Effector memory CD8-positive, alpha-beta T cell (primary cell): ENCODE results near the gene ERICH4.
"Not testable (repeated sequence)": the region's sequence is repeated elsewhere in the genome, so short reads cannot be mapped to it uniquely, and the experiment has no call there.

Experiments
- ATAC-seq: fragments of 150-1000 bp; cut with Tn5 transposase; replicated peaks from 2 replicates; pipeline ENCODE4 v1.10.0; 2021; ENCODE audit warnings: mild to moderate bottlenecking, moderate library complexity
- DNase-seq, 3 experiments: peaks; one replicate each; pipeline ENCODE4 v3.0.0; 2021
- H3K27ac Mint-ChIP-seq, 2 donors: one replicate each; pipeline ENCODE4 v1.8.0; 2022; ENCODE audit warnings: mild to moderate bottlenecking in 2 of 2, mixed read lengths in 2 of 2, moderate library complexity in 2 of 2
- H3K27me3 Mint-ChIP-seq, 2 donors: one replicate each; pipeline ENCODE4 v1.8.0; 2022; ENCODE audit warnings: mixed read lengths in 2 of 2
- H3K36me3 Mint-ChIP-seq: one replicate; pipeline ENCODE4 v1.8.0; 2022; ENCODE audit warnings: mild to moderate bottlenecking, moderate library complexity, mixed read lengths; ENCODE audit not compliant: insufficient read depth
- H3K4me1 Mint-ChIP-seq, 2 donors: one replicate each; pipeline ENCODE4 v1.8.0; 2022; ENCODE audit warnings: low read depth in 2 of 2, mixed read lengths in 2 of 2
- H3K4me3 Mint-ChIP-seq, 2 donors: one replicate each; pipeline ENCODE4 v1.8.0; 2022; ENCODE audit warnings: mild to moderate bottlenecking in 2 of 2, mixed read lengths in 2 of 2, moderate library complexity in 2 of 2
- H3K9me3 Mint-ChIP-seq, 2 donors: one replicate each; pipeline ENCODE4 v1.8.0; 2022; ENCODE audit warnings: mixed read lengths in 2 of 2

ERICH4 gene

DNA sequence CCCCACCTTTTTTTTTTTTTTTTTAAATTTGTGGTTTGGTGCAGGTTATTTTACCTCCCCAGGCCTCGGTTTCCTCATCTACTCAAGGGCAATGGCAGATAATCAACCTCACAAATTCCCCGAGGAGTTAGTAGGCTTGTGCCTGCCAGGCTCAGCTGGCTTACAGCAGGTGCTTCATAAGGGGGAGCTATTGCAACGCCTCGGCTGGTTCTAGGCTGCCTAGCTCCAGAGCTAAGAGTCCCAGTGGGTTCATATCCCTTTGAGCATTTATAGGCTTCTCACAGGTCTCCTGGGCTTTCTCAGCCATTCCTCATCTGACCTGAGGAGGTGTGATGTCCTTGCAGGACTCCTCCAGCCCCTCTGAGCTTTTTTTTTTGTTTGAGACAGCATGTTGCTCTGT, 34.7 kb upstream of the ERICH4 start:
- H3K27me3 Mint-ChIP-seq, result no peaks in the 10 kb centered on the region
- DNase-seq (no peak), ATAC-seq (no peak)
- no peaks in the 10 kb centered on the region for H3K9me3 Mint-ChIP-seq
- H3K36me3 Mint-ChIP-seq, result peaks cover 10% of the 10 kb centered on the region
- peaks cover 21 to 24% of the 10 kb centered on the region in 2 donors for H3K4me1 Mint-ChIP-seq
- H3K27ac Mint-ChIP-seq, result no peak overlapping the region
- H3K4me3 Mint-ChIP-seq, result no peak overlapping the region

DNA sequence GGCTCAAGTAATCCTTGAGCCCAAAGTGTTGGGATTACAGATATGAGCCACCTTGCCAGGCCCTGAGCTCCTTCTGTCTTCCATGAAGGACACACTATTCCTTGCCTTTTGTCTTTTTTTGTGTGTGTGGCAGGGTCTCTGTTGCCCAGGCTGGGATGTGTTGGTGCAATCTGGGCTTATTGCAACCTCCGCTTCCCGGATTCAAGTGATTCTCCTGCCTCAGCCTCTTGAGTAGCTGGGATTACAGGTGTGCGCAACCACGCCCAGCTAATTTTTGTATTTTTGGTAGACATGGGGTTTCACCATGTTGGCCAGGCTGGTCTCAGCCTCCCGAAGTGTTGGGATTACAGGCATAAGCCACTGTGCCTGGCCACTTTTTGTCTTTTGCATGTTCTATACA, 34.1 kb upstream of the ERICH4 start:
- Mint-ChIP-seq H3K36me3 (peaks cover 11% of the 10 kb centered on the region), H3K27ac (peak overlapping the region; percentile 54 to 58), H3K4me1 (peaks cover 17 to 26% of the 10 kb centered on the region in 2 donors)
- not testable (repeated sequence) for H3K27me3 Mint-ChIP-seq, H3K4me3 Mint-ChIP-seq, ATAC-seq, DNase-seq, H3K9me3 Mint-ChIP-seq

DNA sequence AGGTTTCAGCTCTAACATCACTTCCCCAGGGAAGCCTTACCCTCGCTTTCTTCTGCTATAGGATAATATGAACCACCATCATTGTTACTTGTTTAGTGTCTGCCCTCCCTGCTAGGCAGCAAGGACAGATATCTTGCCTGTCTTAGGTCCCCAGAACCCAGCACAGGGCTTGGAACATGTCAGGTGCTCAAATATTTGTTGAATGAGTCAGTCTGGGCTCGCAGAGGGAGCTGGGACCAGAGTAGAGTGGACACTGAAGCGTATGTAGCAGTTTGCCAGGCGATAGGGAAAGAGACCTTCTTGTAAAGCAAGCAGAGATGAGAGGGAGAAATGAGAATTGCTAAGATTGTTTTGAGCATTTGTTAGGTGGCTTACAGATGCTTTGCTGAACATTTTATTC, 33.7 kb upstream of the ERICH4 start:
- ATAC-seq (no peak), DNase-seq (no peak)
- peaks cover 10% of the 10 kb centered on the region for H3K36me3 Mint-ChIP-seq
- peak overlapping the region; percentile 54 to 58 for H3K27ac Mint-ChIP-seq
- no peaks in the 10 kb centered on the region for H3K9me3 Mint-ChIP-seq
- no peaks in the 10 kb centered on the region for H3K27me3 Mint-ChIP-seq
- H3K4me3 Mint-ChIP-seq, result peak overlapping the region in 1 of 2 donors; percentile 28
- peaks cover 17 to 26% of the 10 kb centered on the region in 2 donors for H3K4me1 Mint-ChIP-seq

DNA sequence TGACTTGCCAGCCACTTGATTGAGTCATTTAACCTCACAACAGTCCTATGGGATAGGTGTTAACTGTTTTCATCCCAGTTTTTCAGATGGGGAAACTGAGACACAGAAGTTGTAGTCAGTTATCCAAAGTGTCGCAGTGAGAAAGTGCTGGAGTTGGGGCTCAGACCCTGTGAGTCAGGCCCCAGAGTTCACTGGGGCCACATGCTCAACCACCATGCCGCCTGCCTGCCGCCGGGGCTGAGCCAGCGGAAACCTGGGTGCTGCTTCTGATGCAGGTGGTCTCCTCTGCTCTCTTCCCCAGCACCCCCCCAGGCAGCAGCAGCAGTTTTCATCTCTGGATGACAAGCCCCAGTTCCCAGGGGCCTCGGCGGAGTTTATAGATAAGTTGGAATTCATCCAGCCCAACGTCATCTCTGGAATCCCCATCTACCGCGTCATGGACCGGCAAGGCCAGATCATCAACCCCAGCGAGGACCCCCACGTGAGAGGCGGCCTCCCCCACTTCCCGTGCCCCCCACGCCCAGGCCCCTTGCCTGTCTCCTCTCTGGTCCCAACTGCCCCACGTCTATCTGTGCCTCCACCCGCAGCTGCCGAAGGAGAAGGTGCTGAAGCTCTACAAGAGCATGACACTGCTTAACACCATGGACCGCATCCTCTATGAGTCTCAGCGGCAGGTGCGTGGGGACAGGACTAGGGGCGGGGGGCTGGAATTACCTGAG, 32.5 kb upstream of the ERICH4 start:
- Mint-ChIP-seq H3K9me3 (no peaks in the 10 kb centered on the region), H3K27me3 (no peaks in the 10 kb centered on the region), H3K36me3 (peaks cover 16% of the 10 kb centered on the region), H3K27ac (no peak overlapping the region), H3K4me3 (no peak overlapping the region), H3K4me1 (peaks cover 17 to 29% of the 10 kb centered on the region in 2 donors)
- ATAC-seq, result no peak
- DNase-seq, result no peak

DNA sequence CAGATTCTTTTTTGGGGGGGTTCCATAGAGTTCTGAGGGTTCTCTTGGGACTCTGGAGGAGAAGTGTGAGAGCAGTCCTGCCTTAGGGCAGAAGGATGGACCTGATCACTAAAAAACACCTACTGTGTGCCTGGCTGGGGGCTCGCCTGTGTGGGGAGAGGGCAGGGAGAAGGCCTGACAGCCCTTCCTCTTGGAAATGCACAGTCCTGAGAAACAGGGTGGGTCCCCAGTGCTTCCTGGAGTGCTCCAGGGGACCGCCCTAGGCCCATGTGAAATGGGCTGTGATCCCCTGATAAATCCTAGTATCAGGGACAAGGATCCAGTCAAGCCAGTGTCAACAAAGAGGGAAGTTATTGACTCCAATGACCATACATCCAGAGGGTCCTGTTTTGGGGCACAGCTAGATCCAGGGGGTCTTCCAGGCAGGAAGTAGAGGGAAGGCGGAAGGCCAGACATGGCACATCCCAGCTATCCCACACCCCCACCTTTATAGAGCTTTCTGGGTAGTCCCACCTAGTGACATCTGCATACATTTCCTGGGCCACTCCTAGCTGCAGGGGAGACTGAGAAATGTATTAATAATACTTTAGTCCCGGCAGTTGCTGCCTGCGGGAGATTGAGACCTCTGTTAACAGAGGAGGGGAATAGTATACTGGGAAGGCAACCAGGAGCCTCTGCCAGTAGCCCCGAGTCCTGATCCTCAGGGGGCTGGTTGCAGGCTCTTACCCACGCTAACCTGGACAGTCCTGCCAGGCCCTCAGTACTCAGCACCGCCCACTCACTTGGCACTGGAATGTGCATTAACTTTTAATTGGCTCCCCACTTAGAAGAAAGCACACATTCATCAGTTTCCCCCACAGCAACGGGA, 31.6 kb upstream of the ERICH4 start:
- Mint-ChIP-seq H3K27ac (no peak overlapping the region), H3K4me3 (no peak overlapping the region), H3K36me3 (peaks cover 22% of the 10 kb centered on the region), H3K27me3 (no peaks in the 10 kb centered on the region), H3K4me1 (peaks cover 17 to 29% of the 10 kb centered on the region in 2 donors), H3K9me3 (no peaks in the 10 kb centered on the region)
- DNase-seq (no peak), ATAC-seq (no peak)

DNA sequence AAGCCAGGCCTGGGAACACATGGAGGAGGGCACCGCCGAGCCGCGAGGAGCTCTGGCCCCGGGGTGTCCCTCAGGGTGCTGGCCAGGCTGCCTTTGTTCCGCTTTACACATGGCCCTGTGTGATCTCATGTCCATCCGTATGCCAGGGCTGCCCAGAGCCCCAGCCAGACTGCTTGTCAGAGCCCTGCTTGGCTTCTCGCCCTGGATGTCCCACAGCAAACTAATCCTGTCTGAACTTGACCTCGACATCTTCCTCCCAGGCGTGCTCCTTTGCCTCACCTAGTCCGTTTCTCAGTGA, 31.0 kb upstream of the ERICH4 start:
- Mint-ChIP-seq H3K27me3 (no peaks in the 10 kb centered on the region), H3K36me3 (peaks cover 23% of the 10 kb centered on the region)

DNA sequence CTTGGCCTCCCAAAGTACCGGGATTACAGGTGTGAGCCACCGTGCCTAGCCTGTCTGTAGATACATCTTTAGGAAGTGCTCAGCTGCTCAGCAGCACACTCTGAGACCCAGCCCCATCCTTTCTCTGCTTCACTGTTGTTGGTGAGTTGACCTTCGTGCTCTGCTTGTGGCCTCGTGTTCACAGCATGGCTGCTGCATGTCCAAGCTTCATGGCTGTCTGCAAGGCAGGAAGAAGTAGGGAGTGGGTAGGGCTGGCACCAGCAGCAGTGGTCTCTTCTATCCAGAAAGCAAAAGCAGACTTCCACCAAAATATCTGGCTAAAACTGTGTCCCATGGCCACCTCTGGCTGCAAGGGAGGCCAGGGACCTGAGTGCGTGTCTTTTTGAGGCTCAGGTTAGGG, 30.0 kb upstream of the ERICH4 start:
- Mint-ChIP-seq H3K4me1 (peaks cover 12 to 20% of the 10 kb centered on the region in 2 donors), H3K27me3 (no peaks in the 10 kb centered on the region), H3K4me3 (no peak overlapping the region), H3K27ac (peak overlapping the region in 1 of 2 donors; percentile 55), H3K36me3 (peaks cover 28% of the 10 kb centered on the region), H3K9me3 (no peaks in the 10 kb centered on the region)
- ATAC-seq (no peak), DNase-seq (no peak)

More for the DNA sequence above, 31.0 kb upstream of the ERICH4 start:
- DNase-seq (no peak), ATAC-seq (no peak)
- Mint-ChIP-seq H3K4me1 (peaks cover 17 to 26% of the 10 kb centered on the region in 2 donors), H3K27ac (no peak overlapping the region), H3K9me3 (no peaks in the 10 kb centered on the region), H3K4me3 (no peak overlapping the region)

DNA sequence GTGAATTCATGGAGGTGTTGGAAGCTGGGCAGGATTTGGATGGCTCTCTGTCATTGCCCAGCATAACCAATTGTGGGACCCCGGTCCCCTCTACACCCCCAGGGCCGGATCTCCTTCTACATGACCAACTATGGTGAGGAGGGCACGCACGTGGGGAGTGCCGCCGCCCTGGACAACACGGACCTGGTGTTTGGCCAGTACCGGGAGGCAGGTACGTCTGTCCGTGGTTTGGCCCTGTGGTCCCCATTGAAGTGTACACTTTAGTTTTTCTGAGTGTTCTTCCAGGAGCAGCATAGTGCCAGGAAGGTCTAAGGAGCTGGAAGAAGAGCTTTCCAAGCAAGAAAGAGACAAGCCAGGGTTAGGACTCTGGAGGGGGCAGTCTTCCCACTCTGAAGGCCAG, 29.0 kb upstream of the ERICH4 start:
- Mint-ChIP-seq H3K36me3 (peaks cover 38% of the 10 kb centered on the region), H3K4me3 (no peak overlapping the region), H3K27ac (peak overlapping the region in 1 of 2 donors; percentile 37), H3K4me1 (peaks cover 10 to 20% of the 10 kb centered on the region in 2 donors), H3K27me3 (no peaks in the 10 kb centered on the region), H3K9me3 (no peaks in the 10 kb centered on the region)
- no peak for ATAC-seq
- DNase-seq, result no peak

DNA sequence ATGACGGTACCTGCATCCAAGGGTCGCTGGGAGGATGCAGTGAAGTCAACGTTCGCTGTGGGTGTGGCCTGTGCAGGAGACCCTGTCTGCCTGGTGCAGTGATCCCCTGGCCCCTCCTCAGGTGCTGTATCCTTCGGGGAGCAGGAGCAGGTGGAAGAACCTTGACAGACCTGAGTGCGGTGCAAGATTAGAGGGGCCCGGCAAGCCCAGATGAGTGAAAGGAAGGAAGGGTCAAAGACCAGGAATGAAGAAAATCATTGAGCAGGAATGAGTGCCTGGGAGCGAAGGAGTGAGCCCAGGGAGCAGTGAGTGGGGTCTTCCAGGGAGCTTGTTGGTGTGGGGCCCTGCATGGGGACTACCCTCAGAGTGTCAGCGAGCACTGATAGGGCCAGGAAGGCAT, 28.5 kb upstream of the ERICH4 start:
- ATAC-seq (no peak), DNase-seq (no peak)
- H3K27ac Mint-ChIP-seq, result peak overlapping the region in 1 of 2 donors; percentile 37
- H3K9me3 Mint-ChIP-seq, result no peaks in the 10 kb centered on the region
- H3K4me1 Mint-ChIP-seq, result peaks cover 5 to 15% of the 10 kb centered on the region in 2 donors
- peaks cover 43% of the 10 kb centered on the region for H3K36me3 Mint-ChIP-seq
- H3K27me3 Mint-ChIP-seq, result no peaks in the 10 kb centered on the region
- no peak overlapping the region for H3K4me3 Mint-ChIP-seq

DNA sequence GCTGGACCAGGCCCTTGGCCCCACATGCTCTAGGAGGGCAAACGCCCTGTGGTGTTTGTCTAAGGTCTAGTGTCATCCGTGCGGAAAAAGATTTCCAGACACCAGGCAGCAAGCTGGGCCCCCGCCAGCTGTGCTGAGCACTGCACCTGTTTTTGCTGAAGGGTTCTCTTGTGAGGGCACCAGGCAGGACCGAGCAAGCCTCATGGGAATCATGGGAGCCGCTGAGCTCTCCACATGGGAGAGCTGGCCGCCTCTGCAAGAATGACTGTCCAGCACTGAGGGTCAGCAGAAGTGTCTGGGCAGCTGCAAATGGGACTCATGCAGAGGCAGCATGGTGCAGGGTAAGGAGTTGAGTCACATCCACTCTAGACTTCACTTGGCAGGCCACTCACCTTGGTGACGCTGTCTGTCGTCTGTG, 27.8 kb upstream of the ERICH4 start:
- Mint-ChIP-seq H3K4me3 (no peak overlapping the region), H3K9me3 (no peaks in the 10 kb centered on the region), H3K27ac (no peak overlapping the region), H3K36me3 (peaks cover 50% of the 10 kb centered on the region), H3K4me1 (peaks cover under 1 to 9% of the 10 kb centered on the region in 2 donors), H3K27me3 (no peaks in the 10 kb centered on the region)
- DNase-seq, result no peak
- ATAC-seq, result no peak

DNA sequence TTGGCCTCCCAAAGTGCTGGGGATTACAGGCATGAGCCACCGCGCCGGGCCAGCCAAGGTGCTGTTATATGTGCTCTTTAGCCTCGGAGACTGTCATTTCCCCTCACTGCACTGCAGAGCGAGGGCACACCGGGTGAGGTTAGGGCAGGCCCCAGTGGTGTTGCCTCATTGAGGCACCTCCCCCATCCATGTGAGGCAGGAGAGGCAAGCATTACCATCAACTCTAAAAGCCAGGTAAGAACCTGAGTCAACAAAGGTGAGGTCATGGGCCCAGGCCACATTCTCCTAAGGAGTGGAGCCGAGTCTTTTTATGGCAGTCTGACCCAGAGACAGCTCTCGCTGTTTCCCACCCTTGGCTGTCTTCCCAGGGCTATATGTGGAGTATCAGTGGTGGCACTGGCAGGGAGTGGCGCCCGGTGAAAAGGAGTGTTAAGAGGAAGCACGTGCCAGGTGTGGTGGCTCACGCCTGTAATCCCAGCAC, 26.7 kb upstream of the ERICH4 start:
- Mint-ChIP-seq H3K9me3 (no peaks in the 10 kb centered on the region), H3K27ac (peak overlapping the region; percentile 29 to 56), H3K27me3 (no peaks in the 10 kb centered on the region), H3K36me3 (peaks cover 46% of the 10 kb centered on the region), H3K4me1 (peaks cover 4 to 8% of the 10 kb centered on the region in 2 donors), H3K4me3 (no peak overlapping the region)
- ATAC-seq (no peak), DNase-seq (no peak)

DNA sequence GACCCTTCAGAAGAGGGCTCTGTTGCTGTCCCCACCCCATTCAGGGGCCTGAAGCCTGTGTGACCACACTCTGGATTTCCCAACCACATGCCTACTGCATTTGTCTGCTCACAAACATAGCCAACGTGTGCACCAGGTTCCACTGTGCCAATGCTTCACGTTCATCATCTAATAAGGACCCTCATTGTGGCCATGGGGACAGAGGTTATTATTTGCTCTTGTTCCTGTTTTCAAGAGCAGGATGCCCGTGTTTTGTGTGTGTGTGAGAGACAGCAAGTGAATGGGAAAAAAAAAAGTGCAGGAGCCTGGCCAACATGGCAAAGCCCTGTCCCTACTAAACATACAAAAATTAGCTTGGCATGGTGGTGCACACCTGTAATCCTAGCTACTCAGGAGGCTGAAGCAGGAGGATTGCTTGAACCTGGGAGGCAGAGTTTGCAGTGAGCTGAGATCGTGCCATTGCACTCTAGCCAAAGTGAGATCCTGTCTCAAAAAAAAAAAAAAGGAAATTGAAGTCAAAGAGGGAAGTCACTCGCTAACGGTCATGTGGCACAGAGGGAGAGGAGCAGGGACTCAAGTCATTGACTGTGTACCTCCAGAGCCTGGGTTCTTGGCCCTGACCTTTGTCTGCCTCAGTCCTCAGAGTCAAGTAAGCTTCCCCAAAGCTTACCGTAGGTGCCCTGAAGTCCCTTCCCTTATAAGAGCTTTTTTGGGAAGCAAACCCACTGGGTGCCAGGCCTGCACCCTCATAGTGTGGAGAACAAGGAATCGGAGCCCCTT, 22.7 kb upstream of the ERICH4 start:
- no peak for DNase-seq
- peak overlapping the region in 1 of 2 donors; percentile 85 for H3K27ac Mint-ChIP-seq

DNA sequence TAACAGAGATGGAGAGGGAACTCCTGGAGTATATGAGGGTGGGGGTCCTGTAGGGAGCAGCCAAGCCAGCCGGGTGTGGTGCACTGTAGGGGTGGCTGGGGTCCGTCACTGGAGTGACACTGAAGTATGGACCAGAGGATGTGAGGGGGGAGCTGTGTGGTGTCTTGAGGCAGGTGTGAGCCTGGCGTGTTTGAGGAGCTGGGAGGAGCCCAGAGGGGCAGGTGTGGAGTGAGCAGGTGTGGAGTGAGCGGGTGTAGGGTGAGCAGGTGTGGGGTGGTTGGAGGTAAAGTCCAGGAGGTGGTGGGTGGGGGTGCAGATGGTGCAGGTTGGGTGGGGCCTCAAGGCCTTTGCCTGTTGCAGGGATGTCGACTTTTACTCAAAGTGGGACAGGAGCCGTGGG, 21.6 kb upstream of the ERICH4 start:
- no peak for ATAC-seq
- Mint-ChIP-seq H3K4me3 (peak overlapping the region in 1 of 2 donors; percentile 5), H3K27me3 (no peaks in the 10 kb centered on the region), H3K9me3 (no peaks in the 10 kb centered on the region), H3K36me3 (peaks cover 53% of the 10 kb centered on the region), H3K27ac (peak overlapping the region in 1 of 2 donors; percentile 85), H3K4me1 (peaks cover 0 to 18% of the 10 kb centered on the region in 2 donors)
- DNase-seq, result no peak

More for the DNA sequence above, 22.7 kb upstream of the ERICH4 start:
- H3K4me3 Mint-ChIP-seq, result no peak overlapping the region
- H3K9me3 Mint-ChIP-seq, result no peaks in the 10 kb centered on the region
- peaks cover 0 to 11% of the 10 kb centered on the region in 2 donors for H3K4me1 Mint-ChIP-seq
- no peak for ATAC-seq
- peaks cover 54% of the 10 kb centered on the region for H3K36me3 Mint-ChIP-seq
- H3K27me3 Mint-ChIP-seq, result no peaks in the 10 kb centered on the region
